Fibroblast of pulmonary artery (primary cell): ENCODE data around the gene KBTBD6.

Experiments used
- DNase-seq: peaks from one replicate; pipeline ENCODE4 v3.0.0-alpha.2; 2010; ENCODE audit warnings: low read depth
- H3K4me3 ChIP-seq: replicated peaks from 2 replicates; pipeline ENCODE4 v1.5.1; 2011; ENCODE audit warnings: low read depth, mild to moderate bottlenecking, control low read depth, low read length, moderate library complexity
- CTCF ChIP-seq: IDR thresholded peaks from 2 replicates; pipeline ENCODE4 v1.5.1; 2011; ENCODE audit warnings: mild to moderate bottlenecking, control low read depth, low read length, inconsistent platforms; ENCODE audit errors: missing control alignments

The KBTBD6 gene

GRCh38 chr13:41148419-41149283, 16.0 kb upstream of the KBTBD6 start:
- DNase-seq = no peak

DNA sequence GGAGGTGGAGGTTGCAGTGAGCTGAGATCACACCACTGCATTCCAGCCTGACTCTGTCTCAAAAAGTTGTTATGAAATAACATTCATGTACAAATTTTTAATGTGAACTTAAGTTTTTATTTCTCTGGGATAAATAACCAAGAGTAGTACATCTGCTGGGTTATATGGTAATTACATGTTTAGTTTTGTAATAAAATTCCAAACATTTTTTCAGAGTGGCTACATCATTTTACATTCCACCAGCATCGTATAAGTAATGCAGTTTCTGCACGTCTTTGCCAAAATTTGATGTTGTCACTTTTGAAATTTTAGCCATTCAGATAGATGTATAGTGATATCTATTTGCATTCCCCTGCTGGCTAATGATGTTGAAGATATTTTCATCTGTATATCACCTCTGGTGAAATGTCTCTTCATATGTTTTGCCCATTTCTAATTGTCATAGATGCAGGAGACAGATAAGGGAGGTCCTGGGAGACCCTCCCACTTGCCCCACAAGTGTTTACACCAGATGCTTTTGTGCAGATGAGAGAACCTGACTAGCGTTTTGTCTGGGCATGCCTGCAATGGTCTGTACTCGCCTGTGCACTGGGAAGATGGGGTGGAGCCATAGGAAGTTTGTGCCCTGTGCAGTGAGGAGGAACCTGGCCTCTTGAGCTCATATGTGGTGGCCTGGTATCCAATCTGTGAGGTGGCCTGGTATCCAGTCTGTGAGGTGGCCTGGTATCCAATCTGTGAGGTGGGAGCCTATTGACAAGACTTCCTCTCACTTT, 12.7 kb upstream of the KBTBD6 start:
- H3K4me3 ChIP-seq = no peak overlapping the region
- DNase-seq = peak; percentile 32
- TF ChIP-seq CTCF = no peak

More at GRCh38 chr13:41148419-41149283, 16.0 kb upstream of the KBTBD6 start:
- TF ChIP-seq CTCF = no peak
- no peak overlapping the region for H3K4me3 ChIP-seq

DNA sequence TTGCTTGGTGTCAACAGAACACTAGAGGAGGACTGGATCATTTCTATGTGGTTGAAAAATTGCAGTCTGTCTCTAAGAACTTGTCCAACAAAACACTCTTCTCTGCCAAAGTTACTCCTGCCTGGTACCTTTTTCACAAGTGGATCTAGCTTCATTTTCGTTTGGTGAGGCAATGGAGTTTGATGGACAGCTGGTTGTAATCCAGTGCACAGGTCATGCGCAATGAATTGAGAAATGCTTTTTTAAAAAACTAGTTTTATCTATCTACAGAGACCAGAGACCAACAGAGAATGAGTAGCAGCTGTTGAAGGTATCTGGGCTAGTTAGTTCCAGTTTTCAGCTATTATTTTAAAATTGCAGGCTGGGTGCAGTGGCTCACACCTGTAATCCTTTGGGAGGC, 12.0 kb upstream of the KBTBD6 start:
- no peak overlapping the region for H3K4me3 ChIP-seq
- no peak for DNase-seq
- no peak for TF ChIP-seq CTCF

DNA sequence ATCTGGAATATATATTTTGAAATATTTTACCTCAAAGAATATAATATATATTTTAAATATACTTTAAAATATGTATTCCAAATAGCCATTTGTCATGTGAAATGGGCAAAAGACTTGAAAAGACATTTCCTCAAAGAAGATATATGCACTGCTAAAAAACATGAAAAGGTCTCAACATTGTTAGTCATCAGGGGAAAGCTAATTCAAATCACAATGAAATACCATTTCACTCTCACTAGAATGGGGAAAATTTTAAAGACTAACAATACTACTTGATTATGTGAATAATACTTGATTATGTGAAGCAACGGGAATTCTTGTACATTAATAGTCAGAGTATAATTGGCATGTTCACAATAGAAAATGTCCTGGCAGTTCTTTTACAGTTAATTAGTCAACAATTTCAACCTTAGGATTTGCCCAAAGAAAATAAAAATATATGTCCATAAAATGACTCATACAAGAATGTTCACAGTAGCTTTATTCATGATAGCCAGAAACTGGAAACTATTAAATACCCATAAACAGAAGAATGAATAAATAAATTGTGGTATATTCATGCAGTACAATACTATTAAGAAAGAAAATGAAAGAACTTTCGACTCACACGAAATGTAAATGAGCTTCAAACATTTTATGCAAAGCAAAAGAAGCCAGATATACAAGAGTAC, 6.8 kb upstream of the KBTBD6 start:
- H3K4me3 ChIP-seq = no peak overlapping the region
- no peak for DNase-seq
- no peak for TF ChIP-seq CTCF

DNA sequence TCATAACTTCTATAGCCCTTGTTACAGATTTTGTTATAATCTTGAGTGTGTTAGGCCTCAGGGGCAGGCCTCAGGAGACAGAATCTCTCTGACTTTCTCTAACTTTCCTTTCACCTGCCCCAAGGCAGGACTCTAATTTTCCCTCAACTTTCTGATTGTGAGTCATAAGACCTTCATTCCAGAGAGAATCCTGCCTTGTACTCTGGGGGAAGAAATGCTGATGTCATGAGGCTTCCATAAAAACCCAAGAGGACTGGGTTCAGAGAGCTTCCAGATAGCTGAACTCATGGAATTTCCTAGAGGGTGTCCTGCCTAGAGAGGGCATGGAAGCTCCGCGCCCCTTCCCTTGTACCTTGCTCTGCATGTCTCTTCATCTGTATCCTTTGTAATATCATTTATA, 5.3 kb upstream of the KBTBD6 start:
- peak; percentile 21 for DNase-seq
- no peak for TF ChIP-seq CTCF
- no peak overlapping the region for H3K4me3 ChIP-seq

GRCh38 chr13:41137241-41137640, 4.6 kb upstream of the KBTBD6 start:
- DNase-seq = no peak
- H3K4me3 ChIP-seq = no peak overlapping the region

More at GRCh38 chr13:41137241-41137640, 4.6 kb upstream of the KBTBD6 start:
- no peak for TF ChIP-seq CTCF
